GM21390 (cell line): ENCODE data around the gene SLC6A3.
"Not testable (repeated sequence)": the region's sequence is repeated elsewhere in the genome, so short reads cannot be mapped to it uniquely, and the experiment has no call there.

Experiments
- ATAC-seq: cut with Tn5 transposase; IDR thresholded peaks from one replicate; pipeline ENCODE4 v1.9.1; 2021; ENCODE audit not compliant: unreplicated experiment

Gene SLC6A3

GRCh38 chr5:1422522-1422921 is 22.7 kb downstream of the SLC6A3 start:
- ATAC-seq, result not testable (repeated sequence)

- ATAC-seq, result no peak
Measured at GRCh38 chr5:1421521-1422341, 23.5 kb downstream of the SLC6A3 start.

- ATAC-seq, result no peak
Measured at GRCh38 chr5:1420211-1421195, 24.7 kb downstream of the SLC6A3 start.

GRCh38 chr5:1419476-1420210 is 25.6 kb downstream of the SLC6A3 start:
- no peak for ATAC-seq

- ATAC-seq, result no peak
Measured at GRCh38 chr5:1418921-1419280, 26.3 kb downstream of the SLC6A3 start.

GRCh38 chr5:1418238-1418920 is 26.9 kb downstream of the SLC6A3 start:
- ATAC-seq, result no peak

GRCh38 chr5:1417586-1418225 is 27.5 kb downstream of the SLC6A3 start:
- ATAC-seq, result no peak

GRCh38 chr5:1416856-1417469 is 28.3 kb downstream of the SLC6A3 start:
- no peak for ATAC-seq

- ATAC-seq, result no peak
Measured at GRCh38 chr5:1415626-1416360, 29.4 kb downstream of the SLC6A3 start.

GRCh38 chr5:1415059-1415425 is 30.2 kb downstream of the SLC6A3 start:
- no peak for ATAC-seq

GRCh38 chr5:1414311-1415058 is 30.8 kb downstream of the SLC6A3 start:
- ATAC-seq, result no peak

GRCh38 chr5:1413611-1414241 is 31.5 kb downstream of the SLC6A3 start:
- no peak for ATAC-seq

GRCh38 chr5:1413211-1413610 is 32.0 kb downstream of the SLC6A3 start:
- ATAC-seq, result no peak

- no peak for ATAC-seq
Measured at GRCh38 chr5:1412621-1413020, 32.6 kb downstream of the SLC6A3 start.

GRCh38 chr5:1412163-1412562 is 33.1 kb downstream of the SLC6A3 start:
- ATAC-seq, result no peak

GRCh38 chr5:1411099-1411498 is 34.1 kb downstream of the SLC6A3 start:
- ATAC-seq, result no peak

- ATAC-seq, result no peak
Measured at GRCh38 chr5:1410156-1411014, 34.9 kb downstream of the SLC6A3 start.
